Measurements from ENCODE around the gene RUNX2. TPM values are rescaled to one million over a fixed set of nuclear protein-coding genes. Genes with fewer than 3 reads are reported as not detected.

The RUNX2 gene
- total RNA-seq, 4 donors from 2014 or later: 1.4 to 3.6 (median 2.3) TPM

DNA sequence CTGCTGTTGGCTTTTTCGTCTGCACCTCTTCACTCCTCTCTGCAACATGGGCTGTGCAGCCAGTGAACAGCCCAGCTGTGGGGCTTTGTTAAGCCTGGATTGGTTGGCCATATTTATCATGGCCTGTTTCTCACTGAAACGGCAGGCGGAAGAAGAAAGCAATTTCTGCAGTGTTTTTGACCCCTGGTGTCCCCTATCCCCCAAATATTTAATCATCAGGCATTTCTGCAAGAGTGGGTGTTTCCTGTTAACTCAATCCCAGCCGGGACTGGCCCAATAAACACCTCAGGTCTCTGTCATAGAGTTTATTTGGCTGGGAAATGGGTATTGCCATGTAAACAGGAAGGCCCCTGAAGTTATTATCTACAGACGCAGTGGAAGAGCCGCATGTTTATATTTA is 224.4 kb downstream of the RUNX2 start:
- Histone ChIP-seq H3K27ac (no peak overlapping the region), H3K4me3 (no peak overlapping the region), H3K9me3 (no peaks in the 10 kb centered on the region), H3K36me3 (no peaks in the 10 kb centered on the region), H3K4me1 (peaks cover 0 to 21% (median 0%) of the 10 kb centered on the region in 3 donors), H3K27me3 (no peaks in the 10 kb centered on the region)
- no peak for DNase-seq
- 72 to 81% methylated on average over 5 to 6 of the region's 6 CpGs for WGBS, 2 donors
- TF ChIP-seq, protein P1, sequence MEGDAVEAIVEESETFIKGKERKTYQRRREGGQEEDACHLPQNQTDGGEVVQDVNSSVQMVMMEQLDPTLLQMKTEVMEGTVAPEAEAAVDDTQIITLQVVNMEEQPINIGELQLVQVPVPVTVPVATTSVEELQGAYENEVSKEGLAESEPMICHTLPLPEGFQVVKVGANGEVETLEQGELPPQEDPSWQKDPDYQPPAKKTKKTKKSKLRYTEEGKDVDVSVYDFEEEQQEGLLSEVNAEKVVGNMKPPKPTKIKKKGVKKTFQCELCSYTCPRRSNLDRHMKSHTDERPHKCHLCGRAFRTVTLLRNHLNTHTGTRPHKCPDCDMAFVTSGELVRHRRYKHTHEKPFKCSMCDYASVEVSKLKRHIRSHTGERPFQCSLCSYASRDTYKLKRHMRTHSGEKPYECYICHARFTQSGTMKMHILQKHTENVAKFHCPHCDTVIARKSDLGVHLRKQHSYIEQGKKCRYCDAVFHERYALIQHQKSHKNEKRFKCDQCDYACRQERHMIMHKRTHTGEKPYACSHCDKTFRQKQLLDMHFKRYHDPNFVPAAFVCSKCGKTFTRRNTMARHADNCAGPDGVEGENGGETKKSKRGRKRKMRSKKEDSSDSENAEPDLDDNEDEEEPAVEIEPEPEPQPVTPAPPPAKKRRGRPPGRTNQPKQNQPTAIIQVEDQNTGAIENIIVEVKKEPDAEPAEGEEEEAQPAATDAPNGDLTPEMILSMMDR (IDR thresholded peaks at IDR 0.05): no peak
- no peak for TF ChIP-seq POLR2A (IDR thresholded peaks at IDR 0.05)
- intact Hi-C loops (cut with DNase I): no loop called here

DNA sequence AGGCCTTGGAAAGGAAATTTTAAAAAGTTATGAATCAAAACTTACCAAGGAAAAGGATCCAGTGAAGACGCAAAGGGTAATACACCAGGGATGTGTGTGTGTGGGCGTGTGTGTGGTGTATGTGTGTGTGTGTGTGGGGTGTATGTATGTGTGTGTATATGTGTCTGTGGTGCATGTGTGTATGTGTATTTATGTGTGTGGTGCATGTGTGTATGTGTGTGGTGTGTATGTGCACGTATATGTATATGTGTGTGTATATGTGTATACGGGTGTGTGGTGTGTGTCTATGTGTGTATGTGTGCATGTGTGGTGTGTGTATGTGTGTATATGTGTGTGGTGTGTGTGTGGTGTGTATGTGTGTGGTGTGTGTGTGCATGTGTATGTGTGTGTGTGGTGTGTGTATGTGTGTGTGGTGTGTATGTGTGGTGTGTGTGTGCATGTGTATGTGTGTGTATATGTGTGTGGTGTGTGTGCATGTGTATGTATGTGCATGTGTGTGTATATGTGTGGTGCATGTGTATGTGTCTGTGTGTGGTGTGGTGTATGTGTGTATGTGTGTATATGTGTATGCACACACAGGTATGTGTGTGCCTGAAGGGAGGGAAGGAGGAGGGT is 225.7 kb downstream of the RUNX2 start:
- TF ChIP-seq, protein P1 (IDR thresholded peaks at IDR 0.05): no peak
- TF ChIP-seq POLR2A (IDR thresholded peaks at IDR 0.05): no peak
- H3K4me3 ChIP-seq: no peak overlapping the region
- intact Hi-C loops (cut with DNase I): no loop called here
- H3K27me3 ChIP-seq: no peaks in the 10 kb centered on the region
- H3K36me3 ChIP-seq: no peaks in the 10 kb centered on the region
- WGBS, 2 donors: 73 to 90% methylated on average over 4 of the region's 4 CpGs
- peaks cover 0 to 18% (median 0%) of the 10 kb centered on the region in 3 donors for H3K4me1 ChIP-seq
- no peak for DNase-seq
- no peaks in the 10 kb centered on the region for H3K9me3 ChIP-seq
- H3K27ac ChIP-seq: no peak overlapping the region

DNA sequence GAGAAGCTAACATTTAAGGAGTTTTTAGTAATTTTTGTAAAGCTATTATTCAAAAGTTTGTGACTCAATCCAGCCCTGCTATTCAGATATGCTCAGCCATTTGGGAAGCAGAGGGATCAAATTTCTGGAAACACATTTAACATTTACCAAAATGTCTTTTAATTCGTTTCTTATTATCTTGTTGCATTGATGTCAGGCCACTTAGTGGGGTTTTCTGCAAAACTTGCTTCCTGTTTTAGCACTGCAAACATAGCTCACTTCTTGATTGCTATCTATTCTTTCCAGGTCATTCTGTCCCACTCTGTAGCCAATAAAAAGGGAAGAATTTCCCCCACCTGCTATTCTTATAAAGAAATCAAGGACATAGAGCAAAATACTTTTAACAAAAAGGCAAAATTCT is 226.5 kb downstream of the RUNX2 start:
- no peaks in the 10 kb centered on the region for H3K27me3 ChIP-seq
- H3K4me3 ChIP-seq: no peak overlapping the region
- no peaks in the 10 kb centered on the region for H3K36me3 ChIP-seq
- TF ChIP-seq, protein P1 (IDR thresholded peaks at IDR 0.05): no peak
- no peak for TF ChIP-seq POLR2A (IDR thresholded peaks at IDR 0.05)
- DNase-seq: no peak
- no peak overlapping the region for H3K27ac ChIP-seq
- H3K4me1 ChIP-seq: peaks cover 0 to 15% (median 0%) of the 10 kb centered on the region in 3 donors
- intact Hi-C loops (cut with DNase I): no loop called here
- H3K9me3 ChIP-seq: no peaks in the 10 kb centered on the region
- whole genome bisulfite sequencing, 2 donors: 43 to 54% methylated on average over 1 of the region's 1 CpG

DNA sequence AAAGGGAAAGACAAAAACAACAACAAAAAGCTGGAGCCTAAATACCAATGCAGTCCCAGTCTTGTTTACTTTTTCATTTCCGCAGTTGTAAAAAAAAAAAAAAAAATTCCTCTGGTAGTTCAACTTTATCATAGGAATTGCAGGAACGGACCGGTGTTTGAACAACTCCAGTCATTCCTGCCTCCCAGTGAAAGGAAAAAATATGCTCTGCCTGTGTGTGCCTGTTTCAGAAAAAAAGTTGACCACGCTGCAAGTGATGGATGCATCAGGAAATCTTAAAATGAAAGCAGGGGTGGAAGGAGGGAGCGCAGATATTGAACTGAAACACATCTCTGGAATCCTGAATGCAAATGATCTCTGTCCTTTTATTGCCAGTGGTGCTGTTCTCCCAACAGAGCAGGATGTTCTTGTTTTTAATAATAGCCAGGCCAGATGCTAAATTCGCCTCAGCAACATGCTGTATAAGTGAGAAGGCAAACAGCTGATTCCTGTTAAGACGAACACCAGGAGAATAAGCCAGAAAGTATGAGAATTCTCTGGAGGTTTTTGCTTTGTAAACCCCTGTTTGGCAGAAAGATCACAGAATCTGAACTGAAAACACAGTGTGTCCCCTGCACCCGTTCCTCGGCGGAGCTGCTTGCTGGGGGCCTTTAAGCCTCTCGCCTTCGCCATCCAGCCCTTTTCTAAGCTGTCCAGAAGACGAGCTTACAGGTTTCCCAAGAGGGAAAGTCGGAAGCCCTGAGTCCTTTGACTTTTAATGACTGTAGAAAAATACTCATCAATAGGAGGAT is 228.0 kb downstream of the RUNX2 start:
- H3K4me3 ChIP-seq: peak overlapping the region in 2 of 4 donors; percentile 7 to 32
- H3K9me3 ChIP-seq: no peaks in the 10 kb centered on the region
- TF ChIP-seq, protein P1 (IDR thresholded peaks at IDR 0.05): no peak
- TF ChIP-seq POLR2A (IDR thresholded peaks at IDR 0.05): no peak
- H3K27ac ChIP-seq: peak overlapping the region in 2 of 4 donors; percentile 3 to 62
- WGBS, 2 donors: 54 to 67% methylated on average over 14 of the region's 14 CpGs
- intact Hi-C loops (cut with DNase I): no loop called here
- no peak for DNase-seq
- peaks cover 0 to 15% (median 0%) of the 10 kb centered on the region in 3 donors for H3K4me1 ChIP-seq
- no peaks in the 10 kb centered on the region for H3K36me3 ChIP-seq
- H3K27me3 ChIP-seq: no peaks in the 10 kb centered on the region

DNA sequence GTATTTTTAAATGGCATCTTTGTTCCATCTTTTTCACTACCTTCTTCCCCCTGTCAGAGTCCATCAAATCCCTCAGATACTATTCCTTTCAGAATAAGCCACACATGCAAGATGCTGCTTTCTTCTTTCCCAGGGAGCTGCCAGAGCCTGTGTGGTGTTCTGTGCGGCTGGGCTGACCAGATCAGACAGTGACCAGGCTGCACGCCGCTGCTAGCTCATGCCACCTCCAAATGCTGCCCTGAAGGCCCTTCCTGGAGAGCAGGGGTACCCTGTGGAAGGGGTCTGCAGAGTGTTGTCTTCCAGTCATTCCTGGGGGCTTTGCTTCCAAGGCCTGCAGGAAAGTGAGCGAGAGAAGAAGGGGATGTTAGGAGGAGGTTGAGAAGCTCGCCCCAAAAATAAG is 228.7 kb downstream of the RUNX2 start:
- no peaks in the 10 kb centered on the region for H3K36me3 ChIP-seq
- H3K27me3 ChIP-seq: no peaks in the 10 kb centered on the region
- 58 to 100% methylated on average over 2 to 3 of the region's 5 CpGs for WGBS, 2 donors
- H3K4me3 ChIP-seq: peak overlapping the region in 1 of 4 donors; percentile 7
- H3K27ac ChIP-seq: peak overlapping the region in 1 of 4 donors; percentile 37
- no peaks in the 10 kb centered on the region for H3K9me3 ChIP-seq
- no peak for DNase-seq
- intact Hi-C loops (cut with DNase I): no loop called here
- peaks cover 0 to 15% (median 0%) of the 10 kb centered on the region in 3 donors for H3K4me1 ChIP-seq
- TF ChIP-seq POLR2A (IDR thresholded peaks at IDR 0.05): no peak
- TF ChIP-seq, protein P1 (IDR thresholded peaks at IDR 0.05): no peak

Data from esophagus squamous epithelium (tissue), 5 donors.